Esophagus muscularis mucosa (tissue), 4 donors: Measurements from ENCODE around the gene GPC6. TPM values are rescaled to one million over a fixed set of nuclear protein-coding genes. Genes with fewer than 3 reads are reported as not detected.

Experiments
- DNase-seq: peaks from one replicate; pipeline ENCODE4 v3.0.0-alpha.2; 2017; ENCODE audit errors: extremely low spot score
- H3K27ac ChIP-seq, 4 donors: fragments of 200-600 bp; sonication (generic); replicated peaks in 1 of 4; 1 replicate in 3 of 4; 2 replicates in 1 of 4; pipeline ENCODE4 v1.5.1; 2016 to 2019; ENCODE audit warnings: mild to moderate bottlenecking in 1 of 4
- H3K27me3 ChIP-seq, 4 donors: fragments of 200-600 bp; sonication (generic); one replicate each; pipeline versions ENCODE4 v1.5.1 to v1.6.0; 2016 to 2019
- H3K36me3 ChIP-seq, 4 donors: fragments of 200-600 bp; sonication (generic); one replicate each; pipeline ENCODE4 v1.5.1; 2016 to 2019
- H3K4me1 ChIP-seq, 4 donors: fragments of 200-600 bp; sonication (generic); one replicate each; pipeline ENCODE4 v1.5.1; 2016 to 2019
- H3K4me3 ChIP-seq, 4 donors: fragments of 200-600 bp; sonication (generic); 1 replicate in 2 of 4; 2 replicates in 2 of 4; pipeline ENCODE4 v1.5.1; 2016 to 2019; ENCODE audit warnings: mild to moderate bottlenecking in 4 of 4, moderate library complexity in 1 of 4
- H3K9me3 ChIP-seq, 4 donors: fragments of 200-600 bp; sonication (generic); 1 replicate in 3 of 4; 2 replicates in 1 of 4; pipeline ENCODE4 v1.5.1; 2016 to 2019
- EP300 ChIP-seq: sonication (generic); formaldehyde crosslinking; IDR thresholded peaks from one replicate; pipeline ENCODE4 v1.6.1; 2017; ENCODE audit warnings: antibody characterized with exemption
- POLR2A ChIP-seq: fragments of 450-650 bp; IDR thresholded peaks from one replicate; pipeline ENCODE4 v1.6.1; 2017; ENCODE audit warnings: antibody characterized with exemption, moderate library complexity, mild to moderate bottlenecking, low read depth
- POLR2AphosphoS5 ChIP-seq, 2 donors: sonication (generic); formaldehyde crosslinking; IDR thresholded peaks; one replicate each; pipeline ENCODE4 v1.6.1; 2017; ENCODE audit warnings: antibody characterized with exemption in 2 of 2
- WGBS: methylation state at CpG from one replicate; pipeline ENCODE4 v1.1.5; 2018; 5-methylcytosine and 5-hydroxymethylcytosine counted together
- intact Hi-C: fragments of 100-400 bp; cut with DNase I; formaldehyde crosslinking; loops from one replicate; pipeline ENCODE4 v1.15.1; 2023
- total RNA-seq, 4 donors: library from RNA; depleted of rRNA; stranded (reverse); fragments of >200 nt; gene quantifications; one replicate each; pipeline versions ENCODE4 v1.1.0 to v1.2.1, GENCODE V29; 2016
- TF ChIP-seq, protein P1 (sequence below), 3 experiments: fragments of 200-600 bp in 2 of 3; fragments of 450-650 bp in 1 of 3; sonication (generic) in 2 of 3; IDR thresholded peaks; one replicate each; pipeline ENCODE4 v1.5.1; 2017 to 2019; ENCODE audit warnings: antibody characterized with exemption in 3 of 3, mild to moderate bottlenecking in 2 of 3, moderate library complexity in 1 of 3

The GPC6 gene
- total RNA-seq, 4 donors from 2014 or later, result 6.5 to 17.2 (median 13.5) TPM

GRCh38 chr13:93727211-93728141 is 500.9 kb downstream of the GPC6 start:
- DNase-seq, result no peak
- Histone ChIP-seq H3K9me3 (no peaks in the 10 kb centered on the region), H3K4me1 (peaks cover 0 to 5% (median 0%) of the 10 kb centered on the region in 4 donors), H3K27ac (no peak overlapping the region), H3K27me3 (no peaks in the 10 kb centered on the region), H3K36me3 (no peaks in the 10 kb centered on the region), H3K4me3 (no peak overlapping the region)
- TF ChIP-seq POLR2AphosphoS5 (IDR thresholded peaks at IDR 0.05) (no peak), POLR2A (no peak)
- TF ChIP-seq, protein P1, sequence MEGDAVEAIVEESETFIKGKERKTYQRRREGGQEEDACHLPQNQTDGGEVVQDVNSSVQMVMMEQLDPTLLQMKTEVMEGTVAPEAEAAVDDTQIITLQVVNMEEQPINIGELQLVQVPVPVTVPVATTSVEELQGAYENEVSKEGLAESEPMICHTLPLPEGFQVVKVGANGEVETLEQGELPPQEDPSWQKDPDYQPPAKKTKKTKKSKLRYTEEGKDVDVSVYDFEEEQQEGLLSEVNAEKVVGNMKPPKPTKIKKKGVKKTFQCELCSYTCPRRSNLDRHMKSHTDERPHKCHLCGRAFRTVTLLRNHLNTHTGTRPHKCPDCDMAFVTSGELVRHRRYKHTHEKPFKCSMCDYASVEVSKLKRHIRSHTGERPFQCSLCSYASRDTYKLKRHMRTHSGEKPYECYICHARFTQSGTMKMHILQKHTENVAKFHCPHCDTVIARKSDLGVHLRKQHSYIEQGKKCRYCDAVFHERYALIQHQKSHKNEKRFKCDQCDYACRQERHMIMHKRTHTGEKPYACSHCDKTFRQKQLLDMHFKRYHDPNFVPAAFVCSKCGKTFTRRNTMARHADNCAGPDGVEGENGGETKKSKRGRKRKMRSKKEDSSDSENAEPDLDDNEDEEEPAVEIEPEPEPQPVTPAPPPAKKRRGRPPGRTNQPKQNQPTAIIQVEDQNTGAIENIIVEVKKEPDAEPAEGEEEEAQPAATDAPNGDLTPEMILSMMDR (IDR thresholded peaks at IDR 0.05), result no peak
- 86% methylated on average over 3 of the region's 3 CpGs for WGBS
- intact Hi-C loops, result no loop called here

DNA sequence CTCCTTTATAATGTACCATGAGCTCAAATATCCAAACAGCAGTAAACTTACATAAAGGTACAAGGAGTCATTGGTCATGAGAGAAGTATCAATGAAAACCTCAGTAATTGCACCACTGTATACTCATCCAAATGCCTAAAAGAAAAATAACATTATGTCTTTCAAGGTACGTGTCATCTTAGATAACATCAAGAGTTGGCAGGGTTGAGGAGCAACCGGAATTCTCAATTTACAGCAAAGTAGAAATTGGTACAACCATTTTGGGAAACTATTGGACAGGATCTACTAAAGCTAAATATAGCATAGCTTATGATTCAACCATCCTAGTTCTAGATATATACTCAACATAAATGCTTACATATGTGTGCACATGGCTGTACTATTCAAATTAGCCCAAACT is 502.8 kb downstream of the GPC6 start:
- Histone ChIP-seq H3K36me3 (no peaks in the 10 kb centered on the region), H3K4me3 (no peak overlapping the region), H3K4me1 (peaks cover 0 to 5% (median 0%) of the 10 kb centered on the region in 4 donors), H3K27me3 (no peaks in the 10 kb centered on the region), H3K9me3 (no peaks in the 10 kb centered on the region), H3K27ac (no peak overlapping the region)
- DNase-seq, result no peak
- 90% methylated on average over 2 of the region's 2 CpGs for WGBS
- no peak for TF ChIP-seq EP300
- no peak for TF ChIP-seq POLR2AphosphoS5 (IDR thresholded peaks at IDR 0.05)
- TF ChIP-seq, protein P1 (IDR thresholded peaks at IDR 0.05), result no peak
- no peak for TF ChIP-seq POLR2A
- intact Hi-C loops, result no loop called here

DNA sequence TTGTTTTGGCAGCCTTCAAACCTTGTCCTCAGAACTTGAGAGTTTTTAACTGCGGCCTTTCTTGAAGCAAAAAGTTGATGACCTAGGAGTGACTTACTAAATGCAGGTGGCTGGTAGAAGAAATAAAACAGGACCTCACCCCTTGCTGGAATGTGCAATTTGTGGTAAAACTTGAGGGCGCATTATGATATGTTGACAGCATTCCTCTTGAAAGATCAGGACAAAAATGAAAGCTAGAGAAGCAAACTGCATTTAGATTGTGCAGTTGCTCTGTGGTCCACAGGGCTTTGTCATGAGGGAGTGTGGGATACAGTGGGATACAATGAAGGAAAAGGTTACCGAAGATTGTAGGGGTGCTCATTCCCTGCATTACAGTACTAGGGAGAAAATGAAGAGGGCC is 504.2 kb downstream of the GPC6 start:
- DNase-seq, result no peak
- H3K9me3 ChIP-seq, result no peaks in the 10 kb centered on the region
- no peaks in the 10 kb centered on the region for H3K27me3 ChIP-seq
- H3K4me3 ChIP-seq, result no peak overlapping the region
- no peak overlapping the region for H3K27ac ChIP-seq
- peaks cover 0 to 5% (median 0%) of the 10 kb centered on the region in 4 donors for H3K4me1 ChIP-seq
- no peaks in the 10 kb centered on the region for H3K36me3 ChIP-seq
- TF ChIP-seq POLR2AphosphoS5 (IDR thresholded peaks at IDR 0.05), result no peak
- TF ChIP-seq, protein P1 (IDR thresholded peaks at IDR 0.05), result no peak
- TF ChIP-seq EP300, result no peak
- TF ChIP-seq POLR2A, result no peak
- 100% methylated on average over 3 of the region's 3 CpGs for WGBS
- intact Hi-C loops, result no loop called here

- DNase-seq, result no peak
- no peak overlapping the region for H3K27ac ChIP-seq
- TF ChIP-seq, protein P1 (IDR thresholded peaks at IDR 0.05), result no peak
- TF ChIP-seq POLR2AphosphoS5 (IDR thresholded peaks at IDR 0.05) (no peak), EP300 (no peak), POLR2A (no peak)
- peaks cover 0 to 5% (median 0%) of the 10 kb centered on the region in 4 donors for H3K4me1 ChIP-seq
- H3K9me3 ChIP-seq, result no peaks in the 10 kb centered on the region
- H3K36me3 ChIP-seq, result no peaks in the 10 kb centered on the region
- H3K27me3 ChIP-seq, result no peaks in the 10 kb centered on the region
- 85% methylated on average over 2 of the region's 2 CpGs for WGBS
- intact Hi-C loops, result no loop called here
- H3K4me3 ChIP-seq, result no peak overlapping the region
These were observed 505.6 kb downstream of the GPC6 start for GRCh38 chr13:93732186-93732585.
